Measurements from ENCODE around the gene EPB41L2.

EPB41L2 gene

GRCh38 chr6:130853555-130854183 lies 209.4 kb downstream of the EPB41L2 start:
- no peaks in the 10 kb centered on the region for H3K4me1 ChIP-seq (ENCODE audit: control insufficient read depth in 1 of 2, insufficient read depth in 1 of 2, low read depth in 1 of 2, low read length in 1 of 2)
- no peak overlapping the region for H3K4me3 ChIP-seq (ENCODE audit: low read depth in 1 of 2, low read length in 1 of 2)
- H3K9me3 ChIP-seq, result no peaks in the 10 kb centered on the region
- H3K27me3 ChIP-seq, result no peaks in the 10 kb centered on the region
- no peaks in the 10 kb centered on the region for H3K36me3 ChIP-seq
- no peak overlapping the region for H3K27ac ChIP-seq
- TF ChIP-seq CTCF (IDR thresholded peaks at IDR 0.05), result no peak

DNA sequence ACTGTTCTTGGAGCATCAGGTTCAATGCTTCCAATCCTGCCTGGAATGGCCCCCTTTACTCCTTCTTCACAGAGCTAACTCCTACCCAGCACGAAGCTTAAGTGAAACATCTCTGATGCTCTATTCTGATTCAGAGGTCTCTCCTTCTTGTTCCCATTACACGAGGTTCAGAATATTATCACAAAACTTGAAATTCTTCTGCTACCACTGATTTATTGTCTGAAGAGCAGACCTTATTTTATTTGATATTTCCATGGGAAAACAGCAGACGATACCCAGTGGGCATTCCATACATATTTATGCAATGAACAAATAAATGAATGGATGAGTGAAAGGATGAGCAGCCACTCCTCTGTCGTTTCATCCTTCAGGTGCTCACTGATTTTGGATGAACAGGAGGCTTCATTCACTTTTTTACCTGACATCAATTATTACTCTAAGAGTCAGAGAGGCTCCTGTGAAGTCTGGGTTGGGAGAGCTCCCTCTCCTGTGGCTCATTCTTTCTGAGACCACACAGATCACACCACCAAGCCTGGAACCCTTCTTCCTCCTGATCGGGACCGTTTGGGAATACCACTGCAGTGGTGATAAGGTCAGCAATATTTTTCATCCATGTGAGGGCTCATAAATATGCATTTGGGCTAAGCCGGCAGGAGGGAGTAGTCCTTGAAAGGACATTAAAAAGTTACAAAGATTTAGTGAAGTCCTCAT lies 210.0 kb downstream of the EPB41L2 start:
- H3K36me3 ChIP-seq, result no peaks in the 10 kb centered on the region
- no peaks in the 10 kb centered on the region for H3K4me1 ChIP-seq (ENCODE audit: control insufficient read depth in 1 of 2, insufficient read depth in 1 of 2, low read depth in 1 of 2, low read length in 1 of 2)
- TF ChIP-seq CTCF (IDR thresholded peaks at IDR 0.05), result no peak
- no peak overlapping the region for H3K4me3 ChIP-seq (ENCODE audit: low read depth in 1 of 2, low read length in 1 of 2)
- H3K9me3 ChIP-seq, result no peaks in the 10 kb centered on the region
- no peaks in the 10 kb centered on the region for H3K27me3 ChIP-seq
- H3K27ac ChIP-seq, result no peak overlapping the region

DNA sequence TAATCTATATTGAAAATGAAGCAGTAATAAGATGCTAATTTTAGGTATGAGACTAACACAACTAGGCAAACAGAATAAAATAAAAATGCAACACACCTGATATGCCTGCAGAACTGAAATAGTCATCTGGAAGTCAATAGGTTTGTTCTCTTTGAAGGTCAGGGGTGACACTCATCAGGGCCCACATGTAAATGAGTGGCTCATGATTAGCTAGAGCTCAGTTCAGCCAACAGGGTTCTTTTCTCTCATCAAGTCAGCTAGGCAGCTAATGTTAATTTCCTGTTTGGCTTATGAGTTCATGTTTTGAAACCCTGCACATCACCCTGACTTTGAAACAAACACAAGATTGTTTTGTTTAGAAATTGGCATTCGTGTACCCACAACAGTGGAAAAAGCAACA lies 212.0 kb downstream of the EPB41L2 start:
- no peaks in the 10 kb centered on the region for H3K36me3 ChIP-seq
- H3K27me3 ChIP-seq, result no peaks in the 10 kb centered on the region
- TF ChIP-seq CTCF (IDR thresholded peaks at IDR 0.05), result no peak
- H3K9me3 ChIP-seq, result no peaks in the 10 kb centered on the region
- no peak overlapping the region for H3K27ac ChIP-seq
- no peaks in the 10 kb centered on the region for H3K4me1 ChIP-seq (ENCODE audit: control insufficient read depth in 1 of 2, insufficient read depth in 1 of 2, low read depth in 1 of 2, low read length in 1 of 2)
- no peak overlapping the region for H3K4me3 ChIP-seq (ENCODE audit: low read depth in 1 of 2, low read length in 1 of 2)

DNA sequence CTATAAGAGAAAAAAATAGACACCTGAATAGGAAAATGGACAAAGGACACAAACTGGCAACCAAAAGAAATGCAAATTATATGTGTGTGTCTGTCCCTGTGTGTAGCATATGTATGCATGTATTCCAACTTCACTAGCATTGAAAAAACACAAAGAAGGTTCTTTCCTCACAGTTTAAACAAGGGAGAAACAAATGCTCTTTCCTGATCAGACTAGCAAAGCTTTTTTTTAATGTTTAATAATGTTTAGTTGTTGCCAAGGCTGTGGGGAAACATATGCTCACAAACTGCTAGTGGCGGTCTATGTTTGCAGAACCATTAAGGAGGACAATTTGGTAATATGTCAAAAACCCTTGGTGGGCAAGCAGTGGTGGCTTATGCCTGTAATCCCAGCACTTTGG lies 213.5 kb downstream of the EPB41L2 start:
- Histone ChIP-seq H3K36me3 (no peaks in the 10 kb centered on the region), H3K9me3 (no peaks in the 10 kb centered on the region), H3K27ac (no peak overlapping the region), H3K4me1 (ENCODE audit: control insufficient read depth in 1 of 2, insufficient read depth in 1 of 2, low read depth in 1 of 2, low read length in 1 of 2) (no peaks in the 10 kb centered on the region), H3K4me3 (ENCODE audit: low read depth in 1 of 2, low read length in 1 of 2) (no peak overlapping the region), H3K27me3 (no peaks in the 10 kb centered on the region)
- TF ChIP-seq CTCF (IDR thresholded peaks at IDR 0.05), result no peak

DNA sequence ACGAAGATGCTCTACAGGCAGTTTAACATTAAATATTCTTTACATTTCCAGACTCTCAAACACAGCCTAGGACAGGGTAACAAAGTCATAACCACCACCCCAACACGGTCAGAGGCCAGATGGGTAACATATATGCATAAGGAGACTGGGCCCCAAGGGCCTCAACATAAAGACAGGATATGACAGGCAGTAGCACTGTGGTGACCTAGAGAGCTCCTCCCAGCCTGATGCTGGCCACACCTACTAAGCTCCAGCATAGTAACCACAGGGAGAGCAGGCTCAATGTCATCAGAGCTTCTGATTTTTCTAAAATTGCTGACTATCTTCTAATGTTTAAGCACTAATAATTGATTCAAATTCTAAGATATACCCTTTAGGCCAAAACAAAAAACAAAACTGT lies 214.1 kb downstream of the EPB41L2 start:
- no peak for TF ChIP-seq CTCF (IDR thresholded peaks at IDR 0.05)
- Histone ChIP-seq H3K36me3 (no peaks in the 10 kb centered on the region), H3K27ac (no peak overlapping the region), H3K4me3 (ENCODE audit: low read depth in 1 of 2, low read length in 1 of 2) (no peak overlapping the region), H3K9me3 (no peaks in the 10 kb centered on the region), H3K4me1 (ENCODE audit: control insufficient read depth in 1 of 2, insufficient read depth in 1 of 2, low read depth in 1 of 2, low read length in 1 of 2) (no peaks in the 10 kb centered on the region), H3K27me3 (no peaks in the 10 kb centered on the region)
